Left renal cortex interstitium (tissue), 4 donors: ENCODE results near the gene NCKAP1. TPM values are rescaled to one million over a fixed set of nuclear protein-coding genes. Genes with fewer than 3 reads are reported as not detected.

Experiments used
- DNase-seq, 4 donors: peaks; one replicate each; pipeline ENCODE4 v3.0.0-alpha.2; 2013; ENCODE audit warnings: low read depth in 4 of 4, low spot score in 2 of 4, missing footprints in 1 of 4
- polyA plus RNA-seq, 4 donors: library from polyadenylated mRNA; unstranded; fragments of 120-200 nt; gene quantifications; one replicate each; pipeline ENCODE4 v1.2.1, GENCODE V29; 2013; ENCODE audit not compliant: insufficient read length in 4 of 4

Gene NCKAP1
- polyA plus RNA-seq, 4 donors: 109 to 142 (median 130) TPM

- DNase-seq: no peak
Observed at GRCh38 chr2:182952741-182953450, 85.4 kb downstream of the NCKAP1 start.

- no peak for DNase-seq
Observed at GRCh38 chr2:182951948-182952663, 86.2 kb downstream of the NCKAP1 start.

- DNase-seq: no peak
Observed at GRCh38 chr2:182950546-182950945, 87.7 kb downstream of the NCKAP1 start.

DNA sequence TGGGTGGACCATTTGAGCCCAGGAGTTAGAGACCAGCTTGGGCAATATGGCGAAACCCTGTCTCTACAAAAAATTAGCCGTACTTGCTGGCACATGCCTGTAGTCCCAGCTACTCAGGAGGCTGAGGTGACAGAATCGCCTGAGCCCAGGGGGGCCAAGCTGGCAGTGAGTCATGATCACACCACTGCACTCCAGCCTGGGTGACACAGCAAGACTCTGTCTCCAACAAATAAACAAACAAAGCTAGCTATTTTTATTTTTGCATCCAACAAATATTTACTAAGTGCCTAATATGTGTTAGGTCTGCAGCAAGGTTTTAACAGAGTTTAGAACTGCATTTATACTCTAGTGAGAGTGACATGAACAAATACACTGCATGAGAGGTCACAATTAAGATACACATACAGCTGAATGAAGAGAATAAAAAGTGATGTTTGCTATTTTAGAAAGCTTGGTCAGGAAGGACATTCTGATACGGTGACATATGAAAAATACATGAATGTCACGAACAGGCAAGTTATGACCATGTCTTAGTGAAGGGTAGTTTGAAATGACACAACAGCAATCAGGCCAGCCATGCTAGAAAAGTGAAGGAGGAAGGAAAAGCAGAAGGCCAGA is 88.6 kb downstream of the NCKAP1 start:
- DNase-seq: no peak

DNA sequence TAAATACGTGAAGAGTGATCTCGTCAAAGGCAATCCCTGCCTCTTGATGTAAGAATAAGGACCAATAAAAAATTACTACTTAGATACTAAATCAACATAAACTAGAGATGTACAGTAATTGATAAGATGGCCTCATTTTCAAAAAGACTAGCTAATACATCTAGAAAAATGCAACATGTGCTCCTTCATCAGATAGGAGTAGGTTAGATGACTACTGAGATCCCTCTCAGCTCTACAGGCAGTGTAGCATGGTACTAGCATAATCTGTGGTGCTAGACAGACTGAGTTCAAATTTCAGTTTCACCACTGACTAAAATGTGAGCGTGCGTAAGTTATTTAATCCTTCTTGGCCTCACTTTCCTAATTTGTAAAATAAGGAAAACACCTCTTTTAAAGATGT is 89.2 kb downstream of the NCKAP1 start:
- no peak for DNase-seq

DNA sequence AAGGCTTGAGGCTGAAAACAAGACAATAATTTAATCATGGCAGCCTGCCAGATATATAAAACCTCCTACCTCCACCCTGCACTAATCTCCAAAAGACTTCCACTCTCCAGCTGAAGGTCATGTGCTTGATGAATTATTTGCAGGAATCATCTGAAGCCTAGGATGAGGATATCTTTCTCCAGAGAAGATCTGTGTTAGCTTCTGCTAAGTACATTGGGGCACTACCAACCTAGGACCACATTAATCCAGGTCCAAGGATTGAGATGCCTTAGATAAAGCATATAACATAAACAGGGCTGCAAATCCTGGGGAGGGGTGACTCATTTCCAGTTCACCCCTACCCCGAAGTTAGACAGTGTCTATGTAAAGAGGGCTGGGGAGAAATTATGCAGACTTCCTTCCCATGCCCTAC is 91.3 kb downstream of the NCKAP1 start:
- DNase-seq: no peak

- no peak for DNase-seq
Observed at GRCh38 chr2:182943339-182943738, 94.9 kb downstream of the NCKAP1 start.

DNA sequence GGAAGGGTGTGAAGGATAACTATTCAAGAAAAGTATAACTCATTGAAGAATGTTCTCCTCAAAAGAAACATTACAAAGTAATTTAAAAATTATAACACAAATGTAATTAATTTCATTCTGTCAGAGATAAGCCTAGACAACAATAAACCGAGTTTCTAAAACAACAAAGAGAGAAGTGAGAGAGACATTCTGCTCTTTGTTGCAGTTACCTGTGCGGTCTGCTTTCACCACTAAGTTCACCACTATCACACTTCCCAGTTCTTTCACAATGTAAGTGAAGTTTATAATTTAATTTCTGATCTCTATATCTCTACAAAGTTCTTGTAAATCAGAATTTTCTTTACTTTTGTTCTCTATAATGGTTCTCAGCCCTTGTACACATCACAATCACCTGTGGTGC is 95.5 kb downstream of the NCKAP1 start:
- no peak for DNase-seq

DNA sequence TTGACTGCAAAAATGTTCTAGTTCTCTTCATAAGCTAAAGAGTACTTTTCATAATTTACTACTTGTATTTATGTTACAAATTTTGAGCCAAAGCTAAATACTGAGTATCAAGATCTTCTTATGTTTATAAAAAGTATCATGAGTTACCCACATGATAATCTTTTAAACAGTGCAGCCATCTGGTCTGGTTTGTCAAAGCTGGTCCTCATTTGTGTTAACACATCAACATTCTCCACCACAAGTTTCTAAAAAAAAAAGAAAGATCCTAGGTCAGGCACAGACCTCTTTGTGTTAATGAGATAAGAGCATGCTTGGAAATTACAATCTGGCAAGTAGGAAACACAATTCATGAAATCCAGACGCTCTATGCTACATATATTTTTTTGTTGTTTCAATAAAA is 96.3 kb downstream of the NCKAP1 start:
- no peak for DNase-seq

GRCh38 chr2:182941121-182941722 is 97.0 kb downstream of the NCKAP1 start:
- no peak for DNase-seq

- no peak for DNase-seq
Observed at GRCh38 chr2:182937870-182938269, 100.4 kb downstream of the NCKAP1 start.

DNA sequence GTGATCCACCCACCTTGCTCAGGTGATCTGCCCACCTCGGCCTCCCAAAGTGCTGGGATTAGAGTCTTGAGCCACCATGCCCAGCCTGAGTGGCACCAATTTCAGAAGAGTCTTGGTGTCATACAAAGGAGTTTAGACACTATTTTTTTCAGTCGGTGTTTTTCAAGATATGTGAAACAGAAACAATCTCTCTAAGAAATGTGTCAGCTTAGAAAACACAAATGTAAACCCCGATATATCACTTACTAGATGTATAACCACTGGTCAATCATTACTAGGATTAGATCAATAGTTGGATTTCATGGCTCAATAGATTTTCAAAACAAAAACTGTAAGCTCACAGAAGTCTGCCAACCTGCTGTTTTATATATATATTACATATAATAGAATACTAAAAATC is 104.6 kb downstream of the NCKAP1 start:
- no peak for DNase-seq

GRCh38 chr2:182929972-182930371 is 108.3 kb downstream of the NCKAP1 start:
- no peak for DNase-seq

DNA sequence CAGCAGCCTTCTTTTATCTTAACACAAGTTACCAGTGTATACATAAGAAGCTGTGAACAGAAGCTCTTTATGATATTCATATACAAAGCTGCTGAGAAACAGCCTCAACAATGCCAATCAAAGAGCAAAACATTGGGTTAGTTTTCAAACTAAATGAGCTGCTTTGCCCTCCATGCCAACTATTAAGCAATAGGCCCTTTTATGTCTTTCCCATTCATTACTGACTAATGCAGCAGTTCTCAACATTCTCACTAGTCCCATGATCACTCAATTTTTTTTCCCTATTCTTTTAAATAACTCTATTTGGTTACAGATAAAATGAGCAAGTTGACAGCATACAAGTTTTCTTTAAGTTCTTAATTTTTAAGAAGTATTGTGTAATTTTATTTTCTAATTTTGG is 114.0 kb downstream of the NCKAP1 start:
- no peak for DNase-seq

DNA sequence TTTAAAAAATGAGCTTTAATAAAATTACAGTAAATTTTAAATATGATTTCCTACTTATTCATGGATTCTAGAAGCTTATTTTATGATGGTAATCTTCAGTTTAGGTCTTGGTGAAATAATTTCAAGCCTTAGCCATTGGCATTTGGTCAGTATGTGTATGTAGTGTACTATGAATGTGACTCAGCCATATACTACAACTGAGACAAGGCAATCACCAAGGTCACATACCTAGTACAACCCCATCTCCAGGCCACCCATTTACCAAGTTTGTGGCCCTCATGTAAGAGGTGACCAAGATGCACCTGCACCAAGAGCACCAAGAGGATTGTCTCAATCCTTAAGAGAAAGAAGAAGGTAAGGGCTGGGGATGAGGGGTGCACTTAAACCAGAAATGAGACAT is 117.0 kb downstream of the NCKAP1 start:
- no peak for DNase-seq

DNA sequence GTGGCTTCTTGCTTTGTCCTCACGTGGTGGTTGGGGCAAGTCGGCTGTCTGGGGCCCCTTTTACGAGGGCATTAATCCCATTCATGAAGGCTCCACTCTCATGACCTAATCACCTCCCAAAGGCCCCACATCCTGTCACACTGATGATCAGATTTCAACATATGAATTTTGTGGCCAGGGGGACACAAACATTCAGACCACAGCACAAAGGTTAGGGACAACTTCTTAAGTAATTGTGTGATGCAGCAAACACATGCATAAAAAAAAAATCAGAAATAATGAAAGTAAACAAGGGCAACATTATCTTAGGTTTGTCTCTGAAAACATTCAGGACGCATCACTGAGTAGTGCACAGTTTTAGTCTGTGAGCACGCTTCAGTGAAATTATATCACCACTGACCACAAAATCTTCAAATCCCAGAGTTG is 117.6 kb downstream of the NCKAP1 start:
- no peak for DNase-seq

DNA sequence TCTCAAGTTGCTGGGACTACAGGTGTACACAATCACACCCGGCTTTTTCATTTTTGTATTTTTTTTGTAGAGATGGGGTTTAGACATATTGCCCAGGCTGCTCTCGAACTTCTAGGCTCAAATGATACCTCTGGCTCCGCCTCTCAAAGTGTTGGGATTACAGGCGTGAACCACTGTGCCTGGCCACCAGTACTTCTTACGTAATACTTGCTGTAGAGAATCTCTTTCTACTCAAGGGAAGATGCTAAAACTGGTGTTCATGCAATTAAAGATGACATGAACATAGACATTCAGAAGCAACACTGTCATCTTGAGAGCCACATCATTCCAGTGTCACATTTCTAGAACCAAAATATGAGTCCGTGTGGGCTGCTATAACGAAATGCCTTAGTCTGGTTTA is 118.2 kb downstream of the NCKAP1 start:
- no peak for DNase-seq

GRCh38 chr2:182918961-182919652 is 119.2 kb downstream of the NCKAP1 start:
- no peak for DNase-seq

DNA sequence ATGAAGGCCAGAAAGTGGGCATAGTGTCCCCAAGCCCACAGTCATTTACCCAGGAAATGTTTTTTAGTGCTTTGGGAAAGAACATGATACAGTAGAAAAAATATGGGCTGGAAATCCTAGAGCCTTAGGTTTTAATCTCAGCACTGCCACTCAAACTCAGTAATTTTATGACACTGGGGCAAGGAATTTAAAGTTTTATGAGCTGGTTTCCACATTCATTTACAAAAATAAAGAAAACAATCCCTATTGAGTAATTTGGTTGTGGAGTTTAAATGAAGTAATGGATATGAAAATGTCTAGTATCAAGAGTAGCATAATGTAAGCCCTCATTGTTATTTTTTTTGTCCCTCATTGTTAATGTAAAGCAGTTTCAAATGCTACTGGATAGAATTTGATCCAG is 120.3 kb downstream of the NCKAP1 start:
- DNase-seq: no peak

GRCh38 chr2:182916417-182916816 is 121.8 kb downstream of the NCKAP1 start:
- no peak for DNase-seq
